IMR-90 (cell line): ENCODE measurements around the gene DNTTIP2. TPM values are rescaled to one million over a fixed set of nuclear protein-coding genes. Genes with fewer than 3 reads are reported as not detected.

Experiments used
- ATAC-seq: fragments of 200-7000 bp; cut with Tn5 transposase; 2 replicates; pipeline ENCODE4 v1.9.1; 2020; ENCODE audit warnings: low read depth, mild to moderate bottlenecking, moderate library complexity
- BruUV-seq: library from RNA; stranded (reverse); fragments of 400-500 nt; replicated peaks from 2 replicates; lab custom pipeline; 2021; lab: Mats Ljungman, UMichigan
- CTCF ChIA-PET: fragments of 300-600 bp; formaldehyde crosslinking; extraction: SDS; loops from one replicate; lab custom pipeline; 2021; ENCODE audit warnings: antibody characterized with exemption; lab: Yijun Ruan, JAX
- POLR2A ChIA-PET: fragments of 300-600 bp; sonication (Branson Sonifier 250); formaldehyde crosslinking; loops from one replicate; lab custom pipeline; 2022; ENCODE audit warnings: antibody characterized with exemption; ENCODE audit not compliant: unreplicated experiment; lab: Charles Lee
- DNase-seq: peaks from one replicate; pipeline ENCODE4 v3.0.0; 2013
- H2AFZ ChIP-seq: replicated peaks from 2 replicates; pipeline ENCODE3; 2013; ENCODE audit warnings: low read length, mild to moderate bottlenecking; ENCODE audit not compliant: poor library complexity
- H2AK5ac ChIP-seq: 2 replicates; pipeline ENCODE4 v1.6.1; 2013; ENCODE audit warnings: low read depth, low read length, inconsistent platforms
- H2AK9ac ChIP-seq: replicated peaks from 2 replicates; pipeline ENCODE3; 2013; ENCODE audit warnings: mild to moderate bottlenecking, low read depth, low read length, moderate library complexity; ENCODE audit not compliant: poor library complexity
- H2BK120ac ChIP-seq: 2 replicates; pipeline ENCODE4 v1.6.1; 2013; ENCODE audit warnings: low read depth, low read length, inconsistent platforms
- H2BK15ac ChIP-seq: 3 replicates; pipeline ENCODE4 v1.6.1; 2013; ENCODE audit warnings: low read depth, low read length, inconsistent platforms
- H2BK20ac ChIP-seq: 2 replicates; pipeline ENCODE4 v1.6.1; 2013; ENCODE audit warnings: low read depth, mild to moderate bottlenecking, inconsistent platforms, low read length, moderate library complexity
- H2BK5ac ChIP-seq: 2 replicates; pipeline ENCODE4 v1.6.1; 2013; ENCODE audit warnings: mild to moderate bottlenecking, low read depth, low read length, inconsistent platforms; ENCODE audit not compliant: poor library complexity, severe bottlenecking
- H3K14ac ChIP-seq: replicated peaks from 2 replicates; pipeline ENCODE4 v1.6.1; 2013; ENCODE audit warnings: low read depth, low read length, inconsistent platforms
- H3K18ac ChIP-seq: 2 replicates; pipeline ENCODE4 v1.6.1; 2013; ENCODE audit warnings: low read depth, low read length, control low read depth
- H3K23ac ChIP-seq: 2 replicates; pipeline ENCODE4 v1.6.1; 2013; ENCODE audit warnings: low read depth, low read length, inconsistent platforms
- H3K27ac ChIP-seq: 2 replicates; pipeline ENCODE4 v1.5.1; 2013; ENCODE audit warnings: mild to moderate bottlenecking, control low read depth, low read length; ENCODE audit not compliant: insufficient read depth
- H3K27me3 ChIP-seq: 2 replicates; pipeline ENCODE4 v1.6.1; 2013; ENCODE audit warnings: low read length; ENCODE audit not compliant: control insufficient read depth, insufficient read depth
- H3K36me3 ChIP-seq: 2 replicates; pipeline ENCODE4 v1.6.1; 2013; ENCODE audit warnings: low read length, mixed read lengths; ENCODE audit not compliant: control insufficient read depth, insufficient read depth
- H3K4ac ChIP-seq: 2 replicates; pipeline ENCODE4 v1.6.1; 2013; ENCODE audit warnings: low read depth, low read length, inconsistent platforms
- H3K4me1 ChIP-seq: 2 replicates; pipeline ENCODE4 v1.6.1; 2013; ENCODE audit warnings: low read length, mixed read lengths; ENCODE audit not compliant: control insufficient read depth, insufficient read depth
- H3K4me2 ChIP-seq: 2 replicates; pipeline ENCODE4 v1.6.1; 2013; ENCODE audit warnings: low read depth, mild to moderate bottlenecking, control low read depth, low read length, moderate library complexity
- H3K4me3 ChIP-seq: 2 replicates; pipeline ENCODE4 v1.5.1; 2013; ENCODE audit warnings: low read depth, mild to moderate bottlenecking, control low read depth, low read length, moderate library complexity; ENCODE audit not compliant: insufficient read depth
- H3K56ac ChIP-seq: 2 replicates; pipeline ENCODE4 v1.6.1; 2013; ENCODE audit warnings: low read length, inconsistent platforms; ENCODE audit not compliant: insufficient read depth; ENCODE audit errors: extremely low read depth
- H3K79me1 ChIP-seq, 2 experiments: 2 replicates each; pipeline ENCODE4 v1.6.1; 2013; ENCODE audit warnings: low read length in 2 of 2, inconsistent platforms in 1 of 2, low read depth in 1 of 2
- H3K9ac ChIP-seq: 2 replicates; pipeline ENCODE4 v1.6.1; 2013; ENCODE audit warnings: low read depth, low read length, control low read depth
- H3K9me1 ChIP-seq: 2 replicates; pipeline ENCODE4 v1.6.1; 2013; ENCODE audit warnings: low read length, inconsistent platforms; ENCODE audit not compliant: insufficient read depth
- H3K9me3 ChIP-seq: 2 replicates; pipeline ENCODE4 v1.6.1; 2013; ENCODE audit warnings: low read length; ENCODE audit not compliant: control insufficient read depth, insufficient read depth
- H4K20me1 ChIP-seq: 2 replicates; pipeline ENCODE4 v1.6.1; 2013; ENCODE audit warnings: low read length, inconsistent platforms; ENCODE audit not compliant: insufficient read depth
- H4K5ac ChIP-seq: 2 replicates; pipeline ENCODE4 v1.6.1; 2013; ENCODE audit warnings: mild to moderate bottlenecking, low read depth, low read length, control low read depth
- H4K8ac ChIP-seq, 2 experiments: 2 replicates each; pipeline ENCODE4 v1.6.1; 2013; ENCODE audit warnings: low read depth in 2 of 2, low read length in 2 of 2, control low read depth in 1 of 2, inconsistent platforms in 1 of 2
- H4K91ac ChIP-seq: 2 replicates; pipeline ENCODE4 v1.6.1; 2013; ENCODE audit warnings: low read depth, low read length, inconsistent platforms; ENCODE audit not compliant: insufficient read depth
- CHD1 ChIP-seq: IDR thresholded peaks from 2 replicates; pipeline ENCODE4 v1.6.1; 2012; ENCODE audit warnings: low read depth, low read length, improper control_type of control experiment
- MAFK ChIP-seq: IDR thresholded peaks from 2 replicates; pipeline ENCODE4 v1.6.1; 2012; ENCODE audit warnings: low read depth, low read length, improper control_type of control experiment
- MAZ ChIP-seq: IDR thresholded peaks from 2 replicates; pipeline ENCODE4 v1.6.1; 2012; ENCODE audit warnings: low read depth, mild to moderate bottlenecking, low read length, improper control_type of control experiment, moderate library complexity, borderline replicate concordance
- NFE2L2 ChIP-seq: fragments of 150-350 bp; IDR thresholded peaks from 2 replicates; pipeline ENCODE4 v1.6.1; 2016; ENCODE audit warnings: low read depth, mild to moderate bottlenecking, low read length
- POLR2A ChIP-seq: IDR thresholded peaks from 2 replicates; pipeline ENCODE4 v1.6.1; 2012; ENCODE audit warnings: mild to moderate bottlenecking, low read depth, low read length
- RAD21 ChIP-seq: IDR thresholded peaks from 2 replicates; pipeline ENCODE4 v1.6.1; 2012; ENCODE audit warnings: low read length, improper control_type of control experiment
- RFX5 ChIP-seq: IDR thresholded peaks from 2 replicates; pipeline ENCODE4 v1.8.0; 2012; ENCODE audit warnings: low read depth, mild to moderate bottlenecking, low read length, moderate library complexity
- SMC3 ChIP-seq: fragments of 150-350 bp; IDR thresholded peaks from 2 replicates; pipeline ENCODE4 v1.6.1; 2016; ENCODE audit warnings: low read depth, mild to moderate bottlenecking, antibody characterized with exemption, low read length, moderate library complexity
- WGBS, 2 experiments: methylation state at CpG; one replicate each; pipeline versions ENCODE4 v1.1.5 to v1.1.7; 2013; ENCODE audit warnings: missing lambda C conversion rate in 2 of 2; ENCODE audit not compliant: insufficient read length in 1 of 2; ENCODE audit errors: extremely low coverage in 2 of 2; 5-methylcytosine and 5-hydroxymethylcytosine counted together
- dilution Hi-C: fragments of 300-500 bp; cut with HindIII; formaldehyde crosslinking; loops from one replicate; pipeline ENCODE4 v1.14.3; 2018; ENCODE audit warnings: low sequenced_read_pairs; ENCODE audit not compliant: unreplicated experiment
- in situ Hi-C: fragments of 300-500 bp; cut with MboI; formaldehyde crosslinking; loops from 3 replicates; pipeline ENCODE4 v1.14.3; 2019; ENCODE audit warnings: low sequenced_read_pairs, inconsistent platforms, mixed read lengths
- intact Hi-C: fragments of 100-400 bp; cut with micrococcal nuclease; formaldehyde crosslinking; loops from 2 replicates; pipeline ENCODE4 v1.10.0; 2022
- polyA plus RNA-seq, 3 experiments: library from polyadenylated mRNA; depleted of rRNA; stranded (reverse); fragments of >200 nt; gene quantifications; 2 replicates each; pipeline ENCODE4 v1.2.3, GENCODE V29; 2012; ENCODE audit warnings: low replicate concordance in 1 of 3
- total RNA-seq: library from RNA; depleted of rRNA; stranded (reverse); fragments of >200 nt; gene quantifications from 2 replicates; pipeline ENCODE4 v1.2.3, GENCODE V29; 2012

The DNTTIP2 gene
- total and polyA plus RNA-seq, 2 of the 4 experiments (the other 2 are of a cell fraction): 14.2 to 24.4 TPM

- Histone ChIP-seq H3K4ac (peak overlapping the region; percentile 51; the same call in 1 of the 2 replicates), H3K9ac (0 out of 2 replicates have a peak overlapping the region, but pooled peaks have one; percentile 71), H3K9me3 (no peaks in the 10 kb centered on the region), H3K4me1 (peaks cover 1% of the 10 kb centered on the region; the same call in 1 of the 2 replicates), H2AK5ac (no peak overlapping the region), H3K4me3 (peak overlapping the region; percentile 92), H4K20me1 (peaks cover 6% of the 10 kb centered on the region; the same call in 1 of the 2 replicates), H2AFZ (no peak overlapping the region), H2BK5ac (peak overlapping the region; percentile 43), H3K79me1 (no peaks in the 10 kb centered on the region), H4K5ac (no peak overlapping the region), H3K27me3 (no peaks in the 10 kb centered on the region), H3K23ac (no peak overlapping the region), H2BK120ac (no peak overlapping the region), H3K18ac (no peak overlapping the region), H3K36me3 (no peaks in the 10 kb centered on the region), H3K9me1 (no peaks in the 10 kb centered on the region), H2BK15ac (no peak overlapping the region), H2AK9ac (no peak overlapping the region), H2BK20ac (no peak overlapping the region), H4K8ac (peak overlapping the region in 1 of 2 experiments; percentile 7; a peak in 1 of 4 replicates), H4K91ac (no peak overlapping the region), H3K4me2 (peak overlapping the region; percentile 73), H3K56ac (no peak overlapping the region), H3K14ac (no peak overlapping the region), H3K27ac (no peak overlapping the region)
- DNase-seq (no peak), ATAC-seq (no peak)
- ChIA-PET POLR2A (no interaction called here), CTCF (interaction anchor here (1.2 kb wide), 1 partner anchor 34 kb away, joined by 3 read pairs; no protein-coding TSS in a partner anchor)
- TF ChIP-seq RAD21 (no peak), MAFK (peak; percentile 93), SMC3 (no peak), POLR2A (no peak), NFE2L2 (no peak), RFX5 (no peak), CHD1 (no peak), MAZ (no peak)
- no TSS peak for BruUV-seq
- no CpG with 5 or more reads among the region's 4 CpGs for WGBS, 2 experiments
- intact Hi-C loops: loop anchor here (5.0 kb wide), 1 partner anchor 501 kb away; the partner anchor contains the start of gene DR1
- in situ Hi-C loops: no loop called here
- dilution Hi-C loops: no loop called here
These were observed 30.6 kb downstream of the DNTTIP2 start for GRCh38 chr1:93848350-93848883.
